Measurements from ENCODE around the gene MEIS2.

- no peak for TF ChIP-seq CTCF (IDR thresholded peaks at IDR 0.05; ENCODE audit: extremely low read depth in 1 of 2, insufficient read depth in 1 of 2, low read depth in 1 of 2, low read length in 2 of 2)
- TF ChIP-seq POLR2AphosphoS5 (IDR thresholded peaks at IDR 0.05; ENCODE audit: insufficient read depth, low read depth, low read length): no peak
- no peak for TF ChIP-seq POLR2A (IDR thresholded peaks at IDR 0.05; ENCODE audit: low read depth, low read length)
- TF ChIP-seq, protein P1, sequence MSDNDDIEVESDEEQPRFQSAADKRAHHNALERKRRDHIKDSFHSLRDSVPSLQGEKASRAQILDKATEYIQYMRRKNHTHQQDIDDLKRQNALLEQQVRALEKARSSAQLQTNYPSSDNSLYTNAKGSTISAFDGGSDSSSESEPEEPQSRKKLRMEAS (IDR thresholded peaks at IDR 0.05; ENCODE audit: insufficient read depth, insufficient read length): no peak
- TF ChIP-seq MYC (IDR thresholded peaks at IDR 0.05; ENCODE audit: low read depth, low read length): no peak
- TF ChIP-seq EZH2 (IDR thresholded peaks at IDR 0.05; ENCODE audit: borderline replicate concordance, low read depth, low read length, severe bottlenecking): no peak
- TF ChIP-seq JUN (IDR thresholded peaks at IDR 0.05; ENCODE audit: borderline replicate concordance, insufficient read depth, insufficient read length, low read depth): no peak
Observed at GRCh38 chr15:37041042-37041441, 59.3 kb downstream of the MEIS2 start.
